CD4-positive, alpha-beta T cell treated with Interleukin-6 at 100 ng/mL for 8 hours (primary cell): ENCODE data around the gene NELL2.

Experiments used
- DNase-seq: peaks from one replicate; pipeline ENCODE4 v3.0.0-alpha.2; 2020; ENCODE audit warnings: mixed read lengths, low spot score

The NELL2 gene

DNA sequence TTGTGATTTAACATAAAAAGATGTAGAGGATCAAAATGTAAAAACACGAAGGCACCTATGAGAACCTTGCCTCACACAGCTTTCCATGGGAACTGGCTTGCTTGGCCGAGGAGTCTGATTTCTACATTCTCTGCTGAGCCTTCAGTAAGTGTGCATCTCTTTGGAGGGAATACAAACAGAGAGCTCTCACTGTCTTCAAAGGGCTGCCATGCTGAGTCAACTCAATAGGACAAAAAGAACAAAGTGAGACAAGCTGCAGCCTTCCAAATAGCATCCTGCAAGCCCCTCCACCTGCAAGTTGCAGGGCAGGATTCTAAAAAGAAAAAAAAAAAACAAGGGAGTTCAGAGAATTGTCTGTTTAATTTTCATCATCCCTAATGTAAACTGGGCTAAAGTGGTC is 411.9 kb downstream of the NELL2 start:
- DNase-seq = no peak

GRCh38 chr12:44462729-44463128 is 413.4 kb downstream of the NELL2 start:
- no peak for DNase-seq

DNA sequence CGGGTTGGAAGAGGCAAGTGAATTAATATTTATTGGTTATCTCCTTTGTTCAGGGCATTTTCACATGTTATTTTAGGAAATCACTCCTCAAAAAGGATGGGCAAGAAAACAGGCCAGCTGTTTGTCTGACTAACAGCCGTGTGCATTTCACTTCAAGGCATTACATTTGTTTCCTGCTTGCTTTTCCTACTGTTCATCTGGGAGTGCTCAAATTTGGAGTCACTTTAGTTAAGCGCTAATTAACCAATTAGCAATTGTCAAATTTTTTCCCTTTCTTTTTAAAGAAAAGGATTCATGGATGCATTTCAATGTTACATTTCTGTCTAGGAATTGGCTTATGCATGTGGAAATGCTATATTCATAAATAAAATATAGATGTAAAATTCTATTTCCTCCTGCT is 415.9 kb downstream of the NELL2 start:
- no peak for DNase-seq

GRCh38 chr12:44459569-44459968 is 416.5 kb downstream of the NELL2 start:
- no peak for DNase-seq
